HG03066 (cell line): ENCODE results near the gene PAFAH1B2.
"Not testable (repeated sequence)": the region's sequence is repeated elsewhere in the genome, so short reads cannot be mapped to it uniquely, and the experiment has no call there.

Experiments used
- ATAC-seq: cut with Tn5 transposase; IDR thresholded peaks from one replicate; pipeline ENCODE4 v1.9.1; 2021; ENCODE audit warnings: low read depth; ENCODE audit not compliant: unreplicated experiment

The PAFAH1B2 gene

GRCh38 chr11:117143871-117144476, at the start of gene PAFAH1B2:
PAFAH1B2 (plus strand) TSS chr11:117144287; CDS start chr11:117152448, 8,161 bp downstream.
- peak; percentile 96 for ATAC-seq

- no peak for ATAC-seq
Observed at GRCh38 chr11:117094776-117095175, 49.3 kb upstream of the PAFAH1B2 start.

GRCh38 chr11:117095284-117096161, 48.6 kb upstream of the PAFAH1B2 start:
- ATAC-seq = no peak

GRCh38 chr11:117096201-117096991, 47.7 kb upstream of the PAFAH1B2 start:
- peak; percentile 44 for ATAC-seq

- no peak for ATAC-seq
Observed at GRCh38 chr11:117097014-117097388, 47.1 kb upstream of the PAFAH1B2 start.

- peak; percentile 17 for ATAC-seq
Observed at GRCh38 chr11:117097389-117098268, 46.5 kb upstream of the PAFAH1B2 start.

- peak; percentile 62 for ATAC-seq
Observed at GRCh38 chr11:117098269-117099232, 45.5 kb upstream of the PAFAH1B2 start, which contains the start of gene SIK3. SIK3 (minus strand) TSS chr11:117098428; CDS start chr11:117098415, 13 bp downstream.

- ATAC-seq = no peak
Observed at GRCh38 chr11:117099696-117100095, 44.4 kb upstream of the PAFAH1B2 start.

GRCh38 chr11:117100556-117100955, 43.5 kb upstream of the PAFAH1B2 start:
- ATAC-seq = no peak

- no peak for ATAC-seq
Observed at GRCh38 chr11:117107701-117108590, 36.1 kb upstream of the PAFAH1B2 start.

GRCh38 chr11:117110294-117110950, 33.7 kb upstream of the PAFAH1B2 start:
- no peak for ATAC-seq

GRCh38 chr11:117112497-117112896, 31.6 kb upstream of the PAFAH1B2 start:
- not testable (repeated sequence) for ATAC-seq

GRCh38 chr11:117112939-117113338, 31.1 kb upstream of the PAFAH1B2 start:
- ATAC-seq = not testable (repeated sequence)

GRCh38 chr11:117117681-117118080, 26.4 kb upstream of the PAFAH1B2 start:
- no peak for ATAC-seq

GRCh38 chr11:117121176-117121575, 22.9 kb upstream of the PAFAH1B2 start:
- ATAC-seq = no peak

- no peak for ATAC-seq
Observed at GRCh38 chr11:117122556-117122955, 21.5 kb upstream of the PAFAH1B2 start.

- ATAC-seq = no peak
Observed at GRCh38 chr11:117126223-117126965, 17.7 kb upstream of the PAFAH1B2 start.
